ENCODE data around the gene RD3L. TPM values are rescaled to one million over a fixed set of nuclear protein-coding genes. Genes with fewer than 3 reads are reported as not detected.

RD3L gene
- polyA plus RNA-seq, 6 donors from 2014 or later, result not detected

GRCh38 chr14:103920981-103921854, 21.1 kb downstream of the RD3L start:
- ATAC-seq (ENCODE audit: low read depth in 2 of 2) (peak; percentile 94 to 95), DNase-seq (peak; percentile 96)
- peaks cover 0 to 37% (median 8%) of the 10 kb centered on the region in 3 donors for H3K4me1 Mint-ChIP-seq
- H3K4me3 Mint-ChIP-seq, result peak overlapping the region; percentile 87 to 93 (median 89)
- no peaks in the 10 kb centered on the region for H3K36me3 Mint-ChIP-seq
- H3K27ac Mint-ChIP-seq, result peak overlapping the region; percentile 38 to 89 (median 86)
- H3K27me3 Mint-ChIP-seq, result peaks cover 0 to 13% (median 4%) of the 10 kb centered on the region in 3 donors
- no peaks in the 10 kb centered on the region for H3K9me3 Mint-ChIP-seq

DNA sequence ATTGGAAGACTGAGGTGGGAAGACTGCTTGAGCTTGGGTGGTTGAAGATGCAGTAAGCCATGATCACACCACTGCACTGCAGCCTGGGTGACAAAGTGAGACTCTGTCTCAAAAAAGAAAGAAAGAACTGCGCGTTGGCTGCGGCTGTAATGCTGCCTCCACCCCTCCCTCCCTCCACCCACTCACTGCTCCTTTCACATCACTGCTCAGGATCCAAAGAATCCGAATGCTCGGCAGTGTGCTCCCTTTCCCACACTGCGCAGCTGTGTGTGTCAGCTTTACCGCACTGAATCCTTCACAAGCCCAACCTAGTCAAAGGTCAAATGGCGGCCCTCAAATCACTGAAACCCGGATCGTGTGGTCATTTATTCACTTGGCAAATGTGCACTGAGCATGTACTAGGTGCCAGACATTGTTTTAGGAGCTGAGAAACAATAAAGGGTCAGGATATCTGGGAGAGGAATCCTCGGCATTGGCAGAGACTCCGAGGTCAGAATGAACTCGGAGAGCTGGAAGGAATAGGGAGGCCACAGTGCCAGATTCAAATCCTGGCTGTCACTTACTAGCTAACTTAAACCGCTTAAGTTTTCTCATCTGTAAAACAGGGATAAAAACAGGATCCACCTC, 25.6 kb downstream of the RD3L start:
- no peak for DNase-seq
- no peaks in the 10 kb centered on the region for H3K9me3 Mint-ChIP-seq
- H3K36me3 Mint-ChIP-seq, result peaks cover 4 to 6% of the 10 kb centered on the region in 2 donors
- peak overlapping the region in 2 of 8 donors; percentile 12 to 43 for H3K4me3 Mint-ChIP-seq
- no peak overlapping the region for H3K27ac Mint-ChIP-seq
- ATAC-seq (ENCODE audit: low read depth in 2 of 2), result no peak
- no peaks in the 10 kb centered on the region for H3K27me3 Mint-ChIP-seq
- peaks cover 6 to 42% (median 12%) of the 10 kb centered on the region in 3 donors for H3K4me1 Mint-ChIP-seq

DNA sequence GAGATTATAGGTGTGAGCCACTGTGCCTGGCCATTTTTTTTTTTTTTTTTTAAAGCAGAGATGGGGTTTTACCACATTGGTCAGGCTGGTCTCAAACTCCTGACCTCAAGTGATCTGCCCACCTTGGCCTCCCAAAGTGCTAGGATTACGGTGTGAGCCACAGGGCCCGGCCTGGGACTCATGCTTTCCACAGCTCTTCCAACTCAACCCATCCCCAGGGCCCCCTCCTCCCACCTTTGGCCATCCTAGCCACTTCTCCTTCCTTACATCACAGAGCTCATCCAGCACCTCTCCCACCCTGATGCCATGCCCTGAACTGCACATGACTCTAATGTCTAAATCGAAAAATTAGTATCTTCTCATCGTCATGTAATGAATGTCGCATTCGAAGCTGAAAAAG, 26.7 kb downstream of the RD3L start:
- peaks cover 6 to 38% (median 8%) of the 10 kb centered on the region in 3 donors for H3K4me1 Mint-ChIP-seq
- no peak for ATAC-seq (ENCODE audit: low read depth in 2 of 2)
- no peak overlapping the region for H3K27ac Mint-ChIP-seq
- H3K4me3 Mint-ChIP-seq, result no peak overlapping the region
- H3K27me3 Mint-ChIP-seq, result no peaks in the 10 kb centered on the region
- DNase-seq, result no peak
- peaks cover 4 to 6% of the 10 kb centered on the region in 2 donors for H3K36me3 Mint-ChIP-seq
- H3K9me3 Mint-ChIP-seq, result no peaks in the 10 kb centered on the region

DNA sequence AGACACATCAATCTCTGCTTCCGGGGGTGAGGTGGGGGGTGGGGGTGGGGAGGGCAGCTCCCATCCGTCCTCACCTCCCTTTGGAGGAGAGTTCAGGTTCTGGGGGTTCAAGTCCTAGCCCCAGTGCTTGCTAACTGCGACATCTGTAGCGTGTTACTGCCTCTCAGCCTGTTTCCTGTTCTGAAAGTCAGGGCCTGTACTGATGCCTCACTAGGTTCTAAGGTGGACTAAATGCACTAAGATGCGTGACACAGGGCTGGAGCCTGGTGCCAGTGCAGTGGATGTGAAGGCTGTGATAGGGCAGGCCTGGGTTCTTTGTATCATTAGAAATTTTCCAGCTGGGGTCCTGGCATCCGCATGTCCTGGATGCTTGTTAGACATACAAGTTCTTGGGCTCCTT, 31.3 kb downstream of the RD3L start:
- Mint-ChIP-seq H3K27ac (peak overlapping the region in 1 of 6 donors; percentile 24), H3K27me3 (peaks cover 0 to 3% (median 0%) of the 10 kb centered on the region in 3 donors), H3K4me1 (peaks cover 8 to 17% (median 16%) of the 10 kb centered on the region in 3 donors), H3K9me3 (no peaks in the 10 kb centered on the region), H3K4me3 (no peak overlapping the region), H3K36me3 (peaks cover 13 to 17% of the 10 kb centered on the region in 2 donors)
- ATAC-seq (ENCODE audit: low read depth in 2 of 2) (no peak), DNase-seq (no peak)

- Mint-ChIP-seq H3K36me3 (peaks cover 7 to 17% of the 10 kb centered on the region in 2 donors), H3K9me3 (no peaks in the 10 kb centered on the region), H3K4me3 (peak overlapping the region in 6 of 8 donors; percentile 21 to 67 (median 59)), H3K27ac (peak overlapping the region in 3 of 6 donors; percentile 59 to 73 (median 62)), H3K4me1 (peaks cover 5 to 15% (median 12%) of the 10 kb centered on the region in 3 donors), H3K27me3 (peaks cover 0 to 6% (median 0%) of the 10 kb centered on the region in 3 donors)
- peak; percentile 46 for DNase-seq
- peak; percentile 78 to 82 for ATAC-seq (ENCODE audit: low read depth in 2 of 2)
Measured at GRCh38 chr14:103910262-103910935, 31.9 kb downstream of the RD3L start.

DNA sequence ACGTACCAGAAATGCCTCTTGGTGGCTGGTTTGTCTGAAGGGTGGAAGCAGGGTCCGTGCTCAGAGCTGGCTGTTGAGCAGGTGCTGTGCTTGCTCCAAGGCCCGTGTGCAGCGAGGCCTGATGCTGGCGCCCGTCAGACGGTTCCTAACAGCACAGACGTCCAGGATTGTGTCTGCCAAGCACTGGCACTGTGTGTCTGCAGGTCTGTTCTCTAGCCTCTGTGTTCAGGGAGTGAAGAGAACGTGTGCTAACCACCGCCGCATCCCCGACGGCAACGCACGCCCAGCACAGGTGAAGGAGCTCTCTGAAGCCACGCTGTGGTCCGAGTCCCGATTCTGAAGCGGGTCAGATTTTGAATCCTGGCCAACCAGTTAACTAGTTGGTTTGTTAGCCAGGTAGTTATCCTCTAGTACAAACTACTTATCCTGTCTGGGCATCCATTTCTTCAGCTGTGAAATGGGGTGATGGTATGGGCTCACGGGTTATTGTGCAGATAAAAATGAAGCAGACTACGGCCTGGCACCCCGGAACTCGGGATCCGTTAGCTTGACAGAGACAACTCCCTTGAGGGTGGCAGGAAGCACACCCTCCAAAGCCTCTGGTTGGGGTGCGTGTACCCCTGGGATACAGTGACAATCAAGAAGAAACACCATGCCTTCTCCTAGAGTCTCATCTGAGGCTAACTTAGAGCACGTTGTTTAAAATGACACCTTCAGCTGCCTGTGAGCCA, 32.6 kb downstream of the RD3L start:
- DNase-seq (no peak), ATAC-seq (ENCODE audit: low read depth in 2 of 2) (no peak)
- Mint-ChIP-seq H3K4me3 (peak overlapping the region in 3 of 8 donors; percentile 31 to 67 (median 62)), H3K4me1 (peaks cover 5 to 15% (median 12%) of the 10 kb centered on the region in 3 donors), H3K9me3 (no peaks in the 10 kb centered on the region), H3K36me3 (peaks cover 7 to 14% of the 10 kb centered on the region in 2 donors), H3K27me3 (peaks cover 0 to 6% (median 0%) of the 10 kb centered on the region in 3 donors), H3K27ac (peak overlapping the region in 2 of 6 donors; percentile 16 to 73)

- H3K27me3 Mint-ChIP-seq, result peaks cover 0 to 6% (median 0%) of the 10 kb centered on the region in 3 donors
- no peak for ATAC-seq (ENCODE audit: low read depth in 2 of 2)
- H3K27ac Mint-ChIP-seq, result no peak overlapping the region
- H3K4me1 Mint-ChIP-seq, result peaks cover 5 to 15% (median 12%) of the 10 kb centered on the region in 3 donors
- H3K4me3 Mint-ChIP-seq, result no peak overlapping the region
- no peaks in the 10 kb centered on the region for H3K9me3 Mint-ChIP-seq
- peaks cover 7 to 13% of the 10 kb centered on the region in 2 donors for H3K36me3 Mint-ChIP-seq
- no peak for DNase-seq
Measured at GRCh38 chr14:103908580-103908979, 33.7 kb downstream of the RD3L start.

DNA sequence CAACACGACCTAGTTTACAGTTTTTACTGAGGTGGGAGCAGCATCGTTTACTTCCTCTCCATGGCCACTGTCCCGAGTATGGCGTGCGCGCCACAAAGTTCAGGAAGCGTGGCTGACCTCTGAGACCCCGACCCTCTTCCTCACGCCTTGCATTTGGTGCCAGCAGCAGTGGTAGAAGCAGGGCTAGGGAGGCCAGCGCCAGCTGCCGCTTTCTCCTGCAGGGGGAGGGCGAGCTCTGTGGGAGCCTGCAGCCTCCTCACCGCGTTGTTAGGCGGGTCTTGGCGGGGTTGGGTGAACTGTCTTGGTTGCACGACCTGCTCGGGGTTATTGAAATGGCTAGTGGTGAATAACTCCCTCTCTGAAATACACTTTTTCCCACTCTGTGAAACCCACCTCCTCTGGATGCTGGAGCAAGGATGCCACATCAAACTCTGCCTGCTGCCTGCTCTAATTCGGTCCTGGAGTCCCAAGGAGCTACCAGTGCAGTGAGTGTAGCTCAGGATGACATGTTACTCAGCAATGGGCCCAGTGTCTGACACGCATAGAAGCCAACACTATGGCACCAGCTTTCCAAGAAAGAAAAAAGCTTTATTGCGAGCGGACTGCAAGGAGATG, 36.4 kb downstream of the RD3L start:
- H3K4me1 Mint-ChIP-seq, result peaks cover 5 to 17% (median 15%) of the 10 kb centered on the region in 3 donors
- H3K9me3 Mint-ChIP-seq, result no peaks in the 10 kb centered on the region
- H3K36me3 Mint-ChIP-seq, result peaks cover 7 to 13% of the 10 kb centered on the region in 2 donors
- no peak for DNase-seq
- H3K4me3 Mint-ChIP-seq, result peak overlapping the region in 1 of 8 donors; percentile 29
- H3K27ac Mint-ChIP-seq, result peak overlapping the region in 1 of 6 donors; percentile 92
- peaks cover 0 to 6% (median 0%) of the 10 kb centered on the region in 3 donors for H3K27me3 Mint-ChIP-seq
- ATAC-seq (ENCODE audit: low read depth in 2 of 2), result no peak

DNA sequence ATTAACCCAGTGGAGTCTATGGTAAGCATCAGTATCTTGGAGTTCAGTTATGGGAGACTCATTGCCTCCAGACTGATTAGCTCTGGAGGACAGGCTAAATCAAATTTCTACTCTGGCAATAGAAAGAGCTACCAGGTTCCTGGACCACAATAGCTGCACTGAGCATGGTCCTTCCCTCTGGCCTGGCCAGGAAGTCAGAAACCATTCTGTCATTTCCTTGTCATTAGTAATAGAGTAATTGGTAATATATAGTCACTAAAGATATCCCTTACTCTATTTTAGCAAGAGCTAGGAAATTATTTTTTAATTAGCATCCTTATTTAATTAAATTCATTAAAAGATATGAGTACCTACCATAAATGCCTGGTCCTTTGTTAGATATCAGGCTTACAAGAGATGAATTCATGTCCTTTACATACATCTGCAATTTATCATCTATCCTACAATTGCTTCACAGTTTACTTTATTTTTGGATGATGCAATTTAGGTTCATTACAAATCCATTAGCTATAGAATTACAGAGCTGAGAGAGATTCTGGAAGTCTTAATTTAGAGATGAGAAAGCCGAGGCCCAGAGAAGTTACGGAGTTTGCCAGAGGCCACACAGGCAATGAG, 37.7 kb downstream of the RD3L start:
- H3K36me3 Mint-ChIP-seq, result peaks cover 0 to 8% of the 10 kb centered on the region in 2 donors
- peaks cover 0 to 10% (median 0%) of the 10 kb centered on the region in 3 donors for H3K27me3 Mint-ChIP-seq
- DNase-seq, result no peak
- H3K4me3 Mint-ChIP-seq, result no peak overlapping the region
- no peak overlapping the region for H3K27ac Mint-ChIP-seq
- H3K9me3 Mint-ChIP-seq, result no peaks in the 10 kb centered on the region
- H3K4me1 Mint-ChIP-seq, result peaks cover 0 to 13% (median 3%) of the 10 kb centered on the region in 3 donors
- ATAC-seq (ENCODE audit: low read depth in 2 of 2), result no peak

- ATAC-seq (ENCODE audit: low read depth in 2 of 2), result no peak
- H3K4me1 Mint-ChIP-seq, result peaks cover 0 to 6% (median 3%) of the 10 kb centered on the region in 3 donors
- no peaks in the 10 kb centered on the region for H3K36me3 Mint-ChIP-seq
- H3K4me3 Mint-ChIP-seq, result no peak overlapping the region
- peak overlapping the region in 1 of 6 donors; percentile 82 for H3K27ac Mint-ChIP-seq
- peaks cover 0 to 6% (median 0%) of the 10 kb centered on the region in 3 donors for H3K27me3 Mint-ChIP-seq
- H3K9me3 Mint-ChIP-seq, result no peaks in the 10 kb centered on the region
- DNase-seq, result no peak
Measured at GRCh38 chr14:103899833-103900232, 42.5 kb downstream of the RD3L start.

- H3K4me3 Mint-ChIP-seq, result no peak overlapping the region
- no peak overlapping the region for H3K27ac Mint-ChIP-seq
- ATAC-seq (ENCODE audit: low read depth in 2 of 2) (no peak), DNase-seq (no peak)
- no peaks in the 10 kb centered on the region for H3K9me3 Mint-ChIP-seq
- H3K27me3 Mint-ChIP-seq, result peaks cover 0 to 6% (median 0%) of the 10 kb centered on the region in 3 donors
- no peaks in the 10 kb centered on the region for H3K36me3 Mint-ChIP-seq
- peaks cover 0 to 6% (median 3%) of the 10 kb centered on the region in 3 donors for H3K4me1 Mint-ChIP-seq
Measured at GRCh38 chr14:103899316-103899715, 43.0 kb downstream of the RD3L start.

DNA sequence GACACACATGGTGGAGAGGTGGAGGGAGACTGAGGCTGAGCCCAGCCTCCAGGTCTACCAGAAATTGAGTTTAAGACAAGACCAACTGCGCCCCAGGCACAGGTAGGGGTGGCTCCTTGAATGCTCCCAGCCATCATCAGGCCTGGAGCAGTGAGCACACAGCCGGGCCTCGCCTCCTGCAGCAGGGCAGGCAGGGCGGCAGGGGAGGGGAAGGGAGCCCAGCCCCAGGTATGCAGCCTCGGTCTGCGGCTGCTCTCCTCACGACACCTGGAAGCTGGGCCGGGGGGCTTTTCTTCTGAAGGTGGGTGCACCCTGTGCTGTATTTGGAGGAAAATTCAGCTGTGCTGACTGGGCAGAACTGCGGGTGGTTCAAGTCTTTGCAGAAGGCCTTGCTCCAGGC, 43.6 kb downstream of the RD3L start:
- Mint-ChIP-seq H3K27ac (no peak overlapping the region), H3K9me3 (no peaks in the 10 kb centered on the region), H3K4me3 (no peak overlapping the region), H3K27me3 (peaks cover 0 to 6% (median 0%) of the 10 kb centered on the region in 3 donors), H3K36me3 (no peaks in the 10 kb centered on the region), H3K4me1 (peaks cover 0 to 6% (median 3%) of the 10 kb centered on the region in 3 donors)
- no peak for DNase-seq
- no peak for ATAC-seq (ENCODE audit: low read depth in 2 of 2)
